ENCODE data around the gene CAPS2.

Gene CAPS2

GRCh38 chr12:75269209-75269608 is 60.9 kb downstream of the CAPS2 start:
- DNase-seq = no peak
- Histone ChIP-seq H3K4ac (ENCODE audit: low read depth, low read length) (no peak overlapping the region), H2AK5ac (ENCODE audit: low read length) (no peak overlapping the region), H4K91ac (ENCODE audit: low read depth, low read length) (no peak overlapping the region), H3K79me1 (ENCODE audit: low read length) (no peaks in the 10 kb centered on the region), H2BK120ac (ENCODE audit: insufficient read depth, low read length, poor library complexity) (no peak overlapping the region), H3K79me2 (ENCODE audit: control insufficient read depth, insufficient read depth, low read length, poor library complexity) (no peaks in the 10 kb centered on the region), H4K12ac (ENCODE audit: low read depth, low read length) (no peak overlapping the region), H2AFZ (ENCODE audit: insufficient read depth, low read length, poor library complexity) (no peak overlapping the region), H3K27ac (ENCODE audit: low read depth, low read length) (no peak overlapping the region), H3K23ac (ENCODE audit: low read length) (no peak overlapping the region), H3K4me1 (ENCODE audit: control insufficient read depth in 1 of 2, insufficient read depth in 2 of 2, low read length in 2 of 2) (peaks cover 0 to 5% of the 10 kb centered on the region in 2 experiments), H3K36me3 (ENCODE audit: control insufficient read depth in 1 of 2, insufficient read depth in 2 of 2, low read length in 2 of 2) (no peaks in the 10 kb centered on the region), H3K4me3 (ENCODE audit: low read depth, low read length) (no peak overlapping the region), H3K9me3 (ENCODE audit: insufficient read depth, low read depth, low read length) (no peaks in the 10 kb centered on the region), H3K9ac (ENCODE audit: low read length) (no peak overlapping the region), H3K14ac (ENCODE audit: low read length) (no peak overlapping the region), H2BK12ac (ENCODE audit: low read length) (no peak overlapping the region), H4K8ac (ENCODE audit: low read depth, low read length) (no peak overlapping the region), H3K18ac (ENCODE audit: low read length) (no peak overlapping the region), H3K4me2 (ENCODE audit: low read length) (no peak overlapping the region), H3K27me3 (ENCODE audit: insufficient read depth, low read length) (no peaks in the 10 kb centered on the region), H2BK5ac (ENCODE audit: low read depth, low read length, poor library complexity) (no peak overlapping the region)
- WGBS (ENCODE audit: extremely low coverage, insufficient coverage, insufficient read length) = 100% methylated on average over 1 of the region's 2 CpGs

- no CpG with 5 or more reads among the region's 2 CpGs for WGBS (ENCODE audit: extremely low coverage, insufficient coverage, insufficient read length)
- Histone ChIP-seq H3K18ac (ENCODE audit: low read length) (no peak overlapping the region), H3K9me3 (ENCODE audit: insufficient read depth, low read depth, low read length) (no peaks in the 10 kb centered on the region)
Observed at GRCh38 chr12:75260316-75260715, 69.8 kb downstream of the CAPS2 start.

GRCh38 chr12:75259143-75259542 is 71.0 kb downstream of the CAPS2 start:
- Histone ChIP-seq H3K4me1 (ENCODE audit: control insufficient read depth in 1 of 2, insufficient read depth in 2 of 2, low read length in 2 of 2) (no peaks in the 10 kb centered on the region), H2AFZ (ENCODE audit: insufficient read depth, low read length, poor library complexity) (no peak overlapping the region), H3K9me3 (ENCODE audit: insufficient read depth, low read depth, low read length) (no peaks in the 10 kb centered on the region), H4K8ac (ENCODE audit: low read depth, low read length) (no peak overlapping the region), H2BK120ac (ENCODE audit: insufficient read depth, low read length, poor library complexity) (no peak overlapping the region), H3K9ac (ENCODE audit: low read length) (no peak overlapping the region), H3K18ac (ENCODE audit: low read length) (no peak overlapping the region), H3K27ac (ENCODE audit: low read depth, low read length) (no peak overlapping the region), H3K4ac (ENCODE audit: low read depth, low read length) (no peak overlapping the region), H3K23ac (ENCODE audit: low read length) (no peak overlapping the region), H4K12ac (ENCODE audit: low read depth, low read length) (no peak overlapping the region), H3K4me3 (ENCODE audit: low read depth, low read length) (no peak overlapping the region), H2BK5ac (ENCODE audit: low read depth, low read length, poor library complexity) (no peak overlapping the region), H3K79me2 (ENCODE audit: control insufficient read depth, insufficient read depth, low read length, poor library complexity) (no peaks in the 10 kb centered on the region), H3K36me3 (ENCODE audit: control insufficient read depth in 1 of 2, insufficient read depth in 2 of 2, low read length in 2 of 2) (no peaks in the 10 kb centered on the region), H2AK5ac (ENCODE audit: low read length) (no peak overlapping the region), H4K91ac (ENCODE audit: low read depth, low read length) (no peak overlapping the region), H3K14ac (ENCODE audit: low read length) (no peak overlapping the region), H3K79me1 (ENCODE audit: low read length) (no peaks in the 10 kb centered on the region), H2BK12ac (ENCODE audit: low read length) (no peak overlapping the region), H3K4me2 (ENCODE audit: low read length) (no peak overlapping the region), H3K27me3 (ENCODE audit: insufficient read depth, low read length) (no peaks in the 10 kb centered on the region)
- no CpG with 5 or more reads among the region's 1 CpG for WGBS (ENCODE audit: extremely low coverage, insufficient coverage, insufficient read length)
- DNase-seq = no peak

More at GRCh38 chr12:75260316-75260715, 69.8 kb downstream of the CAPS2 start:
- no peak overlapping the region for H3K9ac ChIP-seq (ENCODE audit: low read length)
- H3K4me3 ChIP-seq (ENCODE audit: low read depth, low read length) = no peak overlapping the region
- no peak overlapping the region for H3K4me2 ChIP-seq (ENCODE audit: low read length)
- DNase-seq = no peak
- H3K4ac ChIP-seq (ENCODE audit: low read depth, low read length) = no peak overlapping the region
- H3K36me3 ChIP-seq (ENCODE audit: control insufficient read depth in 1 of 2, insufficient read depth in 2 of 2, low read length in 2 of 2) = no peaks in the 10 kb centered on the region
- no peak overlapping the region for H2BK120ac ChIP-seq (ENCODE audit: insufficient read depth, low read length, poor library complexity)
- no peaks in the 10 kb centered on the region for H3K27me3 ChIP-seq (ENCODE audit: insufficient read depth, low read length)
- no peak overlapping the region for H3K14ac ChIP-seq (ENCODE audit: low read length)
- H2AFZ ChIP-seq (ENCODE audit: insufficient read depth, low read length, poor library complexity) = no peak overlapping the region
- H3K23ac ChIP-seq (ENCODE audit: low read length) = no peak overlapping the region
- H3K27ac ChIP-seq (ENCODE audit: low read depth, low read length) = no peak overlapping the region
- H2BK5ac ChIP-seq (ENCODE audit: low read depth, low read length, poor library complexity) = no peak overlapping the region
- H4K8ac ChIP-seq (ENCODE audit: low read depth, low read length) = no peak overlapping the region
- H3K79me2 ChIP-seq (ENCODE audit: control insufficient read depth, insufficient read depth, low read length, poor library complexity) = no peaks in the 10 kb centered on the region
- no peak overlapping the region for H2AK5ac ChIP-seq (ENCODE audit: low read length)
- no peaks in the 10 kb centered on the region for H3K4me1 ChIP-seq (ENCODE audit: control insufficient read depth in 1 of 2, insufficient read depth in 2 of 2, low read length in 2 of 2)
- no peaks in the 10 kb centered on the region for H3K79me1 ChIP-seq (ENCODE audit: low read length)
- H4K91ac ChIP-seq (ENCODE audit: low read depth, low read length) = no peak overlapping the region
- H4K12ac ChIP-seq (ENCODE audit: low read depth, low read length) = no peak overlapping the region
- no peak overlapping the region for H2BK12ac ChIP-seq (ENCODE audit: low read length)

- no peak overlapping the region for H3K9ac ChIP-seq (ENCODE audit: low read length)
- no peak overlapping the region for H2BK120ac ChIP-seq (ENCODE audit: insufficient read depth, low read length, poor library complexity)
- H3K23ac ChIP-seq (ENCODE audit: low read length) = no peak overlapping the region
- no peak overlapping the region for H2AFZ ChIP-seq (ENCODE audit: insufficient read depth, low read length, poor library complexity)
- H4K12ac ChIP-seq (ENCODE audit: low read depth, low read length) = no peak overlapping the region
- H2BK5ac ChIP-seq (ENCODE audit: low read depth, low read length, poor library complexity) = no peak overlapping the region
- no peak overlapping the region for H2BK12ac ChIP-seq (ENCODE audit: low read length)
- no CpG with 5 or more reads among the region's 2 CpGs for WGBS (ENCODE audit: extremely low coverage, insufficient coverage, insufficient read length)
- H3K36me3 ChIP-seq (ENCODE audit: control insufficient read depth in 1 of 2, insufficient read depth in 2 of 2, low read length in 2 of 2) = no peaks in the 10 kb centered on the region
- no peaks in the 10 kb centered on the region for H3K4me1 ChIP-seq (ENCODE audit: control insufficient read depth in 1 of 2, insufficient read depth in 2 of 2, low read length in 2 of 2)
- no peak overlapping the region for H4K8ac ChIP-seq (ENCODE audit: low read depth, low read length)
- no peak overlapping the region for H3K14ac ChIP-seq (ENCODE audit: low read length)
- no peaks in the 10 kb centered on the region for H3K27me3 ChIP-seq (ENCODE audit: insufficient read depth, low read length)
- DNase-seq = no peak
- no peak overlapping the region for H3K27ac ChIP-seq (ENCODE audit: low read depth, low read length)
- H3K79me1 ChIP-seq (ENCODE audit: low read length) = no peaks in the 10 kb centered on the region
- H3K18ac ChIP-seq (ENCODE audit: low read length) = no peak overlapping the region
- H2AK5ac ChIP-seq (ENCODE audit: low read length) = no peak overlapping the region
- no peak overlapping the region for H3K4me3 ChIP-seq (ENCODE audit: low read depth, low read length)
- H3K9me3 ChIP-seq (ENCODE audit: insufficient read depth, low read depth, low read length) = no peaks in the 10 kb centered on the region
- no peak overlapping the region for H3K4me2 ChIP-seq (ENCODE audit: low read length)
- no peak overlapping the region for H4K91ac ChIP-seq (ENCODE audit: low read depth, low read length)
- no peaks in the 10 kb centered on the region for H3K79me2 ChIP-seq (ENCODE audit: control insufficient read depth, insufficient read depth, low read length, poor library complexity)
- H3K4ac ChIP-seq (ENCODE audit: low read depth, low read length) = no peak overlapping the region
Observed at GRCh38 chr12:75257510-75257909, 72.6 kb downstream of the CAPS2 start.
